ENCODE measurements around the gene NELFE.
A peak's percentile ranks its signal among the peaks of the same experiment; 100 is the strongest.
"Not testable (repeated sequence)": the region's sequence is repeated elsewhere in the genome, so short reads cannot be mapped to it uniquely, and the experiment has no call there.

NELFE gene, protein sequence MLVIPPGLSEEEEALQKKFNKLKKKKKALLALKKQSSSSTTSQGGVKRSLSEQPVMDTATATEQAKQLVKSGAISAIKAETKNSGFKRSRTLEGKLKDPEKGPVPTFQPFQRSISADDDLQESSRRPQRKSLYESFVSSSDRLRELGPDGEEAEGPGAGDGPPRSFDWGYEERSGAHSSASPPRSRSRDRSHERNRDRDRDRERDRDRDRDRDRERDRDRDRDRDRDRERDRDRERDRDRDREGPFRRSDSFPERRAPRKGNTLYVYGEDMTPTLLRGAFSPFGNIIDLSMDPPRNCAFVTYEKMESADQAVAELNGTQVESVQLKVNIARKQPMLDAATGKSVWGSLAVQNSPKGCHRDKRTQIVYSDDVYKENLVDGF

DNA sequence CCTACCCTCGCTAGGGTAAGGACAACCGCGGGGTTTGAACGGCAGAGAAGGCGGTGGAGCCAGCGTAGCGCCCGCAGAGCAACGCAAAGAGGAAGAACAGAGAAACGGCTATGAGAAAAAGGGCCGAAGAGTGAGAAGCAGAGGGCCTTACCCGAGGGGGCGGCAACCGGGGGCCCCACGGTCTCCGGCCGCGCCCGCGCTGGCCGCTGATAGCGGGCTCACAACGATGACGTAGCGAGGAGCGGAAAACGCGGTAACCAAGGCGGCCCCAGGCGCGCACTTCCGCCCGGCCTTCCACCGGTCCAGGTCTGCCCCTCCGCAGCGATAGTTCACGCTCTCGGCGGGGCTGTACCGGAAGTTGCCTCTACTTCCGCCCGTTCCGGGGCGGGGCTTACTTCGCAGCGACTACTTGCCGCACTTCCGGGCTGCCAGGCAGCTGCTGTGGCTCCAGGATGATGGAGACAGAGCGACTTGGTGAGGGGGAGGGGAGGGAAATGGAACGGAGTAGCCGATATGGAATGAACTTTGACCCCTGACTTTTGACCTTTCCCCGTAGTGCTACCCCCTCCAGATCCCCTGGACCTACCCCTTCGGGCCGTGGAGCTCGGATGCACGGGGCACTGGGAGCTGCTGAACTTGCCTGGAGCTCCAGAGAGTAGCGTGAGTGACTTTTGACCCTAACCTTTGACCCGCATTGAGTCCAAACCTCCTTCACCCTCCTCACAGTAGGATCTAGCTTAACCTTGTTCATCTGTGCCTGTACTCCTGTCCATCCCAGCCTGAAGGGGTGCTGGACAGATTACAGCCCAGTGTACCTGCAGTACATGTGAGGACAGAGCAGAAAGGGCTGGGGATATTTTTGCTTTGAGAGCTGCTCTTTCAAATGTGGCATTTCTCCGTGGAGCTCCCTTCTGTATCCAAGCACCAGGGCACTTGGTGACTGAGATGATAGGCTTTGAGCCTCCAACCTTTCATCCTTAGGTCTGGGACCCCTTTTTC lies at the start of gene NELFE, which contains the start of gene SKIC2:
Gene NELFE, minus strand, starts transcription at position 231 of the 999 bp plus-strand sequence. CDS start 525 bp downstream, outside the sequence.
Gene SKIC2, plus strand, starts transcription at position 435 of the 999 bp plus-strand sequence. Its CDS starts 18 bp downstream, at position 453.
- DNase-seq (ENCODE audit: low read depth in 3 of 3) = peak; percentile 93 to 97 (median 95)

DNA sequence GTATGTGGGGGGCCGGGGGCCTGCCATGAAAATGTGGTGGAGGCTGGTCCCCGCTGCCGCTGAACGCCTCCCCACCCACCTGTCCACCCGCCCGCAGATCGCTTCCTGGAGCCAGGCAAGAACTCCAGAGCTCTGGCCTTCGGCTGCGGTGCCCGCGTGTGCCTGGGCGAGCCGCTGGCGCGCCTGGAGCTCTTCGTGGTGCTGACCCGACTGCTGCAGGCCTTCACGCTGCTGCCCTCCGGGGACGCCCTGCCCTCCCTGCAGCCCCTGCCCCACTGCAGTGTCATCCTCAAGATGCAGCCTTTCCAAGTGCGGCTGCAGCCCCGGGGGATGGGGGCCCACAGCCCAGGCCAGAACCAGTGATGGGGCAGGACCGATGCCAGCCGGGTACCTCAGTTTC lies 49.3 kb upstream of the NELFE start:
- DNase-seq (ENCODE audit: low read depth in 3 of 3) = not testable (repeated sequence)

DNA sequence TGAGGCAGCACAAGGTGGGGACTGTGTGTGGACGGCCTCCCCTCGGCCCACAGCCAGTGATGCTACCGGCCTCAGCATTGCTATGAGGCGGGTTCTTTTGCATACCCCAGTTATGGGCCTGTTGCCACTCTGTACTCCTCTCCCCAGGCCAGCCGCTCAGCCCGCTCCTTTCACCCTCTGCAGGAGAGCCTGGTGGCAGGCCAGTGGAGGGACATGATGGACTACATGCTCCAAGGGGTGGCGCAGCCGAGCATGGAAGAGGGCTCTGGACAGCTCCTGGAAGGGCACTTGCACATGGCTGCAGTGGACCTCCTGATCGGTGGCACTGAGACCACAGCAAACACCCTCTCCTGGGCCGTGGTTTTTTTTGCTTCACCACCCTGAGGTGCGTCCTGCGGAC lies 48.3 kb upstream of the NELFE start:
- not testable (repeated sequence) for DNase-seq (ENCODE audit: low read depth in 3 of 3)

DNA sequence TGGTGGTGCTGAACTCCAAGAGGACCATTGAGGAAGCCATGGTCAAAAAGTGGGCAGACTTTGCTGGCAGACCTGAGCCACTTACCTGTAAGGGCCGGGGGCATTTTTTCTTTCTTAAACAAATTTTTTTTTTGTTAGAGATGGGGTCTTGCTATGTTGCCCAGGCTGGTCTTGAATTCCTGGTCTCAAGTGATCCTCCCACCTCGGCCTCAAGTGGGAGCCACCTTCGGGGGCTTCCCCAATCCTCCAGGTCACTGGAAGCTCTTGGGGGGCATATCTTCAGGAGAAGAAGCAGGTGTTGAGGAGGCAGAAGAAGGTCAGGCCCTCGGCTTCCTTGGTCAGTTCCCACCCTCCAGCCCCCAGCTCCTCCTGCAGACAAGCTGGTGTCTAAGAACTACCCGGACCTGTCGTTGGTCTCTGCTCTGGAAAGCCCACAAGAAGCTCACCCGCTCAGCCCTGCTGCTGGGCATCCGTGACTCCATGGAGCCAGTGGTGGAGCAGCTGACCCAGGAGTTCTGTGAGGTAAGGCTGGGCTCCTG lies 47.3 kb upstream of the NELFE start:
- not testable (repeated sequence) for DNase-seq (ENCODE audit: low read depth in 3 of 3)

- DNase-seq (ENCODE audit: low read depth in 3 of 3) = not testable (repeated sequence)
Observed at GRCh38 chr6:32005538-32005880, 46.7 kb upstream of the NELFE start.

DNA sequence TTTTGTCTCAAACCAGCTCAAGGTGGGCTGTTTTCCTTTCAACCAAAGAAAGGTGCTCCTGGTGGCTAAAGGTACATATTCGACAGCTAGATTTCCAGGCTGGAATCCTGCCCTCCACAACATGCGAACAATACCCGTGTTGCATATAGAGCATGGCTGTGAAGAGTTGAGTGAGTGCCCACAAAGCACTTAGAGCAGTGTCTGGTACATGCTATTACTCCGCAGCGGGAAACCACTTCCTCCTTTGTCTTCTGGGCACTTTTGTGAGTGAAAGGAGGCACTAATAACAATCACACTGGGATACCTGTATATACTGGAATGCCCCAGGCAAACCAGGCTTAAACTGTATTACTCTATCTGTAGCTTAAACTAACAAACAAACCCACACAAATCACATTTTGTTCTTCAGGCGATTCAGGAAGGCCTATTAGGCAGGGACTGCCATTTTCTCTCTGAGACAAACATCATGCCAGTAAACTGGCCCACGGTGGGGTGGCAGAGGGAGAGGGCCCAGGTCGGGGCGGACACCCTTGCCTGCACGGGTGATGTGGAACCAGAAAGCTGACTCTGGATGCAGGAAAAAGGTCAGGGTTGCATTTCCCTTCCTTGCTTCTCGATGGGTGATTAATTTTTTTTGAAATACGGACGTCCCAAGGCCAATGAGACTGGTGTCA lies 46.2 kb upstream of the NELFE start:
- not testable (repeated sequence) for DNase-seq (ENCODE audit: low read depth in 3 of 3)

DNA sequence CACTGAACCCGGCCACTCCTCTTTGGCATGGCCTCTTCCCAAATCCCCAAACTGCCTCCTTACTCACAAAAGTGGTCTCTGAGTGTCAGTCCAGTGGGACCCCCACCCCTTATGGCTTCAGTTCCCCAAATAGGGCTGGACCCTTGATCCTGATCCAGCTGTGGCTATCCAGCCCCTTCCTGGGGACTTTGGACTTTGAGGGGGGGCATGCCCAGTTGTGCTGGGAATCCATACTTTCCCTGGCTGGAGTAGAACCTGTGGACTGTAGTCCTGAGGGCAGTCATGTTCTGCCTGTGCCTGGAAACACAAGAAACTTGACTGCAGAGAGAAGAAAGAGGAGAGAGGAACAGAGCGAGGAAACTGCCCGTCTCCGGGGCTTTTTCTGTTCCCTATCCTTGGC lies 45.6 kb upstream of the NELFE start:
- not testable (repeated sequence) for DNase-seq (ENCODE audit: low read depth in 3 of 3)

GRCh38 chr6:32003301-32003700 lies 44.5 kb upstream of the NELFE start:
- not testable (repeated sequence) for DNase-seq (ENCODE audit: low read depth in 3 of 3)

GRCh38 chr6:32002546-32003268 lies 43.9 kb upstream of the NELFE start:
- DNase-seq (ENCODE audit: low read depth in 3 of 3) = not testable (repeated sequence)

DNA sequence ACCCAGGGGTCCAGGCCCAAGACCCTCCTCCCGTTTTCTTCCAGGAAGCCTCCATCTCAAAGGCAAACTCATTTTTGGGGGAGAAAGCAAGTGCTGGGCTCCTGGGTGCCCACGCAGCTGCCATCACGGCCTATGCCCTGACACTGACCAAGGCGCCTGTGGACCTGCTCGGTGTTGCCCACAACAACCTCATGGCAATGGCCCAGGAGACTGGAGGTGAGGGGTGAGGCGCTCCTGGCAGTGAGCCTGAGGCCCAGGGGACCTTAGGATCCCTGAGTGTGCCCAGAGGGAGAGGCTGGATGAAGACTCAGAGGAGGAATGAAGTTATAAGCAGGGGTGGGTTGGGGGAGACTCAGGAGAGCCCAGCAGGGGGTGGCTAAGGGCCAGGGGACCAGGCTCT lies 37.6 kb upstream of the NELFE start:
- DNase-seq (ENCODE audit: low read depth in 3 of 3) = not testable (repeated sequence)

- not testable (repeated sequence) for DNase-seq (ENCODE audit: low read depth in 3 of 3)
Observed at GRCh38 chr6:31994421-31994820, 35.6 kb upstream of the NELFE start.

DNA sequence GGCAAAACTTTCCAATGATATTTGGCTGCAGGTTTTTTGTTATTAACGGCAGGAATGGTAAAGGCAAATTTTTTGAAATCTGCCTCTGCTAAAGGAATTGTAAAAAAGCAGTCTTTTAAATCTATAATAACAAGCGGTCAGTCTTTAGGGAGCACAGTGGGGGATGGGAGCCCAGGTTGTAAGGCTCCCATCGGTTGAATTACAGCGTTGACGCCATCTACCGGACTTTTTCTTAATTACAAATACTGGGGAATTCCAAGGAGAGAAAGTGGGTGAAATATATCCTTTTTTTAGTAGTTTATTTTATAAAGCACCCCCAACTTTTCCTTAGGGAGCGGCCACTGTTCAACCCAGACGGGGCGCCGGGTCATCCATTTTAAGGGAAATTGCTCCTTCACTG lies 30.6 kb upstream of the NELFE start:
- not testable (repeated sequence) for DNase-seq (ENCODE audit: low read depth in 3 of 3)

DNA sequence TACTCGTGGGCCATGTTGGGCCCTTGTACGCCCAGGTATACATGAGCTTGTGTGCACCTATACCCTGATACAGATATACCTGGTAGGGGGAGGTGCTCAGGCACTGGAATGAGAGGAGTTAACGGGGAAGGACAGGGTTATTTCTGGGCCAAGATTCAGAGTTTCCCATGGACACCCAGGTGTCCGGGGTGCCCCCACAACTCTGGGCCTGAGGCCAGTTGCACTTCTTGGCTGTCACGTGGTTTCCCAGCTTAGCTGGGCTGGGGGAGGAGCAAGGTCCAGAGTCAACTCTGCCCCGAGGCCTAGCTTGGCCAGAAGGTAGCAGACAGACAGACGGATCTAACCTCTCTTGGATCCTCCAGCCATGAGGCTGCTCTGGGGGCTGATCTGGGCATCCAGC lies 23.0 kb upstream of the NELFE start, which contains the start of gene C4A:
Gene C4A, plus strand, starts transcription at position 314 of the 400 bp plus-strand sequence. Its CDS starts 51 bp downstream, at position 365.
- not testable (repeated sequence) for DNase-seq (ENCODE audit: low read depth in 3 of 3)

- not testable (repeated sequence) for DNase-seq (ENCODE audit: low read depth in 3 of 3)
Observed at GRCh38 chr6:31980998-31981397, 22.2 kb upstream of the NELFE start.

DNA sequence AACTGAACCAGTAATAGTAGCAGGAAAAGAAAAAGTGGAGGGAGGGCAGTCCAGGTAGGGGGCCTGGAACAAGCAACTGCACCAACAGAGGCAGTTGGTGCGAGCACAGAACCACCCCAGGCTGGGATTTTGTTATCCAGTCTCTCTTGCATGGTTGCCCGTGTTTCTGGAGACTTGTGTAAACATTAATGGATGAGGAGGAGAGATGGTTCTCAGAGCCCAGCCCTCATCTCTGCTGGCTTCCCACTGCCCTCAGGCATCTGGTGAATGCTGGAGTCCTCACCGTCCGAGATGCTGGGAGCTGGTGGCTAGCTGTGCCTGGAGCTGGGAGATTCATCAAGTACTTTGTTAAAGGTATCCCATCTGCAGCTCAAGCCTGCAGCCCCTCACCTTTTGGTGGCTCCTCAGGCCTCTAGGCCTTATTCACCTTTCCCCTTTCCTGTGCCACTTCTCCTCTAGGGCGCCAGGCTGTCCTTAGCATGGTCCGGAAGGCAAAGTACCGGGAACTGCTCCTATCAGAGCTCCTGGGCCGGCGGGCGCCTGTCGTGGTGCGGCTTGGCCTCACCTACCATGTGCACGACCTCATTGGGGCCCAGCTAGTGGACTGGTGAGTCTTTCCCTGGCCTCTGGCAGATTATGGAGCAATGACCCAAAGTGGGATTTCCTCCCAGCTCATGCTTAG lies 21.6 kb upstream of the NELFE start:
- not testable (repeated sequence) for DNase-seq (ENCODE audit: low read depth in 3 of 3)

- no peak for DNase-seq (ENCODE audit: low read depth in 3 of 3)
Observed at GRCh38 chr6:31979238-31979898, 20.6 kb upstream of the NELFE start.

DNA sequence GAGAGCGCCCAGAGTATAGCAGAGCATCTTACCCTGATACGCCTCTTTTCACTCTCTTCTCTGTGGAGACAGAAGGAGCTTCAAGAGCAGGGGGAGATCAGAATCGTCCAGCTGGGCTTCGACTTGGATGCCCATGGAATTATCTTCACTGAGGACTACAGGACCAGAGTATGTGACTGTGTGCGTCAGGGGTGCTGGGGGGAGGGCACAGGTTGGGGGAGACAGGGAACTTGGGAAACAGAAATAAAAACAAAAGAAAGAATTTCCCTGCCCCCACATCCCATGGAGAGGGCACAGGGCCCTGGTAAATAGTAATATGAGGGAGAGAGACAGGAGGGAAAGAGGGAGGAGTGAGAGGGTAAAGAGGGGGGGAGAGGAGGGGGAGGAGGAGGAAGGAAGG lies 20.1 kb upstream of the NELFE start:
- DNase-seq (ENCODE audit: low read depth in 3 of 3) = no peak

GRCh38 chr6:31977816-31978431 lies 19.2 kb upstream of the NELFE start:
- no peak for DNase-seq (ENCODE audit: low read depth in 3 of 3)

DNA sequence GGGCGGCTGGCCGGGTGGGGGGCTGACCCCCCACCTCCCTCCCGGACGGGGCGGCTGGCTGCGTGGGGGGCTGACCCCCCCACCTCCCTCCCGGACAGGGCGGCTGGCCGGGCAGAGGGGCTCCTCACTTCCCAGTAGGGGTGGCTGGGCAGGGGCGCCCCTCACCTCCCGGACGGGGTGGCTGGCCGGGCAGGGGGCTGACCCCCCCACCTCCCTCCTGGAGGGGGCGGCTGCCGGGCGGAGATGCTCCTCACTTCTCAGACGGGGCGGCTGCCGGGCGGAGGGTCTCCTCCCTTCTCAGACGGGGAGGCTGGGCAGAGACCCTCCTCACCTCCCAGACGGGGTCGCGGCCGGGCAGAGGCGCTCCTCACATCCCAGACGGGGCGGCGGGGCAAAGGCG lies 17.3 kb upstream of the NELFE start:
- DNase-seq (ENCODE audit: low read depth in 3 of 3) = not testable (repeated sequence)
